Fibroblast of lung (primary cell): ENCODE measurements around the gene ZNF831. TPM values are rescaled to one million over a fixed set of nuclear protein-coding genes. Genes with fewer than 3 reads are reported as not detected.

ENCODE experiments used
- DNase-seq, 2 donors: peaks; one replicate each; pipeline versions ENCODE4 v3.0.0 to v3.0.0-alpha.2; 2010; ENCODE audit warnings: low read depth in 2 of 2
- H2AFZ ChIP-seq: 2 replicates; pipeline ENCODE4 v1.5.1; 2012; ENCODE audit warnings: low read length, control low read depth, inconsistent platforms
- H3K27ac ChIP-seq: 2 replicates; pipeline ENCODE4 v1.5.1; 2011; ENCODE audit warnings: low read length, control low read depth; ENCODE audit not compliant: insufficient read depth
- H3K27me3 ChIP-seq: 2 replicates; pipeline ENCODE4 v1.5.1; 2011; ENCODE audit warnings: mild to moderate bottlenecking, low read length; ENCODE audit not compliant: control insufficient read depth, insufficient read depth
- H3K36me3 ChIP-seq: 2 replicates; pipeline ENCODE4 v1.5.1; 2011; ENCODE audit warnings: low read length; ENCODE audit not compliant: control insufficient read depth, insufficient read depth
- H3K4me1 ChIP-seq: 2 replicates; pipeline ENCODE4 v1.5.1; 2011; ENCODE audit warnings: low read length; ENCODE audit not compliant: control insufficient read depth, insufficient read depth; ENCODE audit errors: extremely low read depth
- H3K4me2 ChIP-seq: 2 replicates; pipeline ENCODE4 v1.5.1; 2011; ENCODE audit warnings: low read length, control low read depth; ENCODE audit not compliant: insufficient read depth; ENCODE audit errors: extremely low read depth
- H3K4me3 ChIP-seq, 4 experiments: fragments of 200-600 bp in 1 of 4; sonication (generic) in 1 of 4; replicated peaks in 1 of 4; 2 replicates each; pipeline ENCODE4 v1.5.1; 2011 to 2016; ENCODE audit warnings: low read length in 4 of 4, low read depth in 3 of 4, mild to moderate bottlenecking in 3 of 4, control low read depth in 2 of 4, inconsistent platforms in 1 of 4, mixed read lengths in 1 of 4; ENCODE audit not compliant: insufficient read depth in 1 of 4; ENCODE audit errors: control extremely low read depth in 1 of 4
- H3K79me2 ChIP-seq: 2 replicates; pipeline ENCODE4 v1.5.1; 2012; ENCODE audit warnings: mild to moderate bottlenecking, low read length, inconsistent platforms; ENCODE audit not compliant: control insufficient read depth, insufficient read depth
- H3K9ac ChIP-seq: 2 replicates; pipeline ENCODE4 v1.5.1; 2011; ENCODE audit warnings: mild to moderate bottlenecking, low read length, control low read depth; ENCODE audit not compliant: insufficient read depth
- H3K9me3 ChIP-seq: 2 replicates; pipeline ENCODE4 v1.5.1; 2012; ENCODE audit warnings: low read depth, low read length; ENCODE audit not compliant: control insufficient read depth, insufficient read depth
- H4K20me1 ChIP-seq: 2 replicates; pipeline ENCODE4 v1.5.1; 2011; ENCODE audit warnings: low read length; ENCODE audit not compliant: control insufficient read depth, insufficient read depth; ENCODE audit errors: extremely low read depth
- EZH2 ChIP-seq: IDR thresholded peaks from 2 replicates; pipeline ENCODE4 v1.5.1; 2012; ENCODE audit warnings: low read length, control low read depth, mild to moderate bottlenecking; ENCODE audit errors: missing control alignments
- polyA plus RNA-seq, 2 donors: library from polyadenylated mRNA; depleted of rRNA in 1 of 2; stranded (reverse) in 1 of 2; unstranded in 1 of 2; fragments of >200 nt; gene quantifications; 2 replicates each; pipeline ENCODE4 v1.2.1, GENCODE V29; 2011 to 2012; ENCODE audit warnings: missing spikeins in 1 of 2
- total RNA-seq: library from RNA; depleted of rRNA; stranded (reverse); fragments of >200 nt; gene quantifications from 2 replicates; pipeline ENCODE4 v1.2.1, GENCODE V29; 2014
- TF ChIP-seq, protein P1 (sequence below), 2 donors: IDR thresholded peaks in 1 of 2; conservative IDR thresholded peaks in 1 of 2; 1 replicate in 1 of 2; 2 replicates in 1 of 2; pipeline ENCODE4 v1.5.1; 2011 to 2012; ENCODE audit warnings: low read length in 2 of 2, control low read depth in 1 of 2, inconsistent platforms in 1 of 2, low read depth in 1 of 2, mild to moderate bottlenecking in 1 of 2

ZNF831 gene
- total and polyA plus RNA-seq, 2 donors (not counting 1 experiment from before 2014, with no cell fraction given) = not detected

DNA sequence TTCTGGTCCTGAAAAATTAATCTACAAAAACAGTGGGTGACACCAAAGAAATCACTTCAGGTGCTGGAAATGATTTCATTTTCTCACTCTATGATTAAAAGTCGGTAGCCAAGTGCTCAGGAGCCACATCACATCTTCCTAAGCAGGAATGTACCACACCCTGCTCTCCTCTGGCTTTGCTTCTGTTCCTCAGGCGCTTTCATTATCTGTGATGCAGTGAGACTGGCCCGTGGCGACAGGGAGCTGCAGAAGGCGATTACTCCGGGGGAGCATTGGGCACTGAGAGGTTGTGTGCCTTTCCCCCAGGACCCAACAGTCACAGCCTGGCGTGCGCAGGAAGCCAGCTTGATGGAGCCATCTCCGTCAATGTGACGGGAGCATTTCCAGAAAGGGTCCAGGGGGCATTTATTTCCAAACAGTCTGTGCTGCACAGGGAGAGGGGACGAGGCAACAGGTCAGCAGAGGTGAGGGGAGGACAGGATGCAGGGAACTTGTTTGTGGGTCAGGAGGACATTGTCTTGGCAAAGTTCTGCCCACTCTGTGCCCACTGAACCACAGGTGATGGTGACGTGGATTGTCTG lies 5.6 kb upstream of the ZNF831 start:
- no peaks in the 10 kb centered on the region for H3K9me3 ChIP-seq
- no peaks in the 10 kb centered on the region for H3K4me1 ChIP-seq
- DNase-seq = no peak
- no peaks in the 10 kb centered on the region for H4K20me1 ChIP-seq
- H3K9ac ChIP-seq = no peak overlapping the region
- H3K79me2 ChIP-seq = no peaks in the 10 kb centered on the region
- no peak overlapping the region for H2AFZ ChIP-seq
- no peak overlapping the region for H3K4me2 ChIP-seq
- H3K36me3 ChIP-seq = no peaks in the 10 kb centered on the region
- TF ChIP-seq EZH2 = no peak
- TF ChIP-seq, protein P1, sequence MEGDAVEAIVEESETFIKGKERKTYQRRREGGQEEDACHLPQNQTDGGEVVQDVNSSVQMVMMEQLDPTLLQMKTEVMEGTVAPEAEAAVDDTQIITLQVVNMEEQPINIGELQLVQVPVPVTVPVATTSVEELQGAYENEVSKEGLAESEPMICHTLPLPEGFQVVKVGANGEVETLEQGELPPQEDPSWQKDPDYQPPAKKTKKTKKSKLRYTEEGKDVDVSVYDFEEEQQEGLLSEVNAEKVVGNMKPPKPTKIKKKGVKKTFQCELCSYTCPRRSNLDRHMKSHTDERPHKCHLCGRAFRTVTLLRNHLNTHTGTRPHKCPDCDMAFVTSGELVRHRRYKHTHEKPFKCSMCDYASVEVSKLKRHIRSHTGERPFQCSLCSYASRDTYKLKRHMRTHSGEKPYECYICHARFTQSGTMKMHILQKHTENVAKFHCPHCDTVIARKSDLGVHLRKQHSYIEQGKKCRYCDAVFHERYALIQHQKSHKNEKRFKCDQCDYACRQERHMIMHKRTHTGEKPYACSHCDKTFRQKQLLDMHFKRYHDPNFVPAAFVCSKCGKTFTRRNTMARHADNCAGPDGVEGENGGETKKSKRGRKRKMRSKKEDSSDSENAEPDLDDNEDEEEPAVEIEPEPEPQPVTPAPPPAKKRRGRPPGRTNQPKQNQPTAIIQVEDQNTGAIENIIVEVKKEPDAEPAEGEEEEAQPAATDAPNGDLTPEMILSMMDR (conservative IDR thresholded peaks at IDR 0.05 in 1 of 2, IDR thresholded peaks at IDR 0.05 in 1 of 2; ENCODE audit: low read depth in 1 of 2, low read length in 2 of 2) = no peak
- no peak overlapping the region for H3K4me3 ChIP-seq
- H3K27ac ChIP-seq = no peak overlapping the region
- H3K27me3 ChIP-seq = no peaks in the 10 kb centered on the region

DNA sequence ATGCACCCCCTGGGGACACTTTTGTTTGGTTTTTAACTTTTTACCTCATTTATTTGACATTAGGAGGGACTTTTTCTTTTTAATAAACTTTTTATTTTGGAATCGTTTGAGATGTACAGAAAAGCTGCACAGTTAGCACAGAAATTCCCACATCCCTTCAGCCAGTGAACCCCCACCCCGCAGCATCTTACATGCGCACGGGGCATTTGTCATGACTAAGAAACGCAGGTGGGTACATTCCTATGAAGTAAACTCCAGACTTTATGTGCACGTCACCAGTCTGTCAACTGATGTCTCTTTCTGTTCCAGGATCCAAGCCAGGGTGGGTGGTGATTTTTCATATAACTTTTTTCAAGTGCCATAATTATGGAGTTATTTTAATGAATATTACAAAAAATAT lies 4.9 kb upstream of the ZNF831 start:
- Histone ChIP-seq H3K9me3 (no peaks in the 10 kb centered on the region), H4K20me1 (no peaks in the 10 kb centered on the region), H3K79me2 (no peaks in the 10 kb centered on the region), H3K4me1 (no peaks in the 10 kb centered on the region), H3K4me3 (no peak overlapping the region), H2AFZ (no peak overlapping the region), H3K36me3 (no peaks in the 10 kb centered on the region), H3K27me3 (no peaks in the 10 kb centered on the region), H3K9ac (no peak overlapping the region), H3K4me2 (no peak overlapping the region), H3K27ac (no peak overlapping the region)
- no peak for DNase-seq
- TF ChIP-seq, protein P1 (conservative IDR thresholded peaks at IDR 0.05 in 1 of 2, IDR thresholded peaks at IDR 0.05 in 1 of 2; ENCODE audit: low read depth in 1 of 2, low read length in 2 of 2) = no peak

DNA sequence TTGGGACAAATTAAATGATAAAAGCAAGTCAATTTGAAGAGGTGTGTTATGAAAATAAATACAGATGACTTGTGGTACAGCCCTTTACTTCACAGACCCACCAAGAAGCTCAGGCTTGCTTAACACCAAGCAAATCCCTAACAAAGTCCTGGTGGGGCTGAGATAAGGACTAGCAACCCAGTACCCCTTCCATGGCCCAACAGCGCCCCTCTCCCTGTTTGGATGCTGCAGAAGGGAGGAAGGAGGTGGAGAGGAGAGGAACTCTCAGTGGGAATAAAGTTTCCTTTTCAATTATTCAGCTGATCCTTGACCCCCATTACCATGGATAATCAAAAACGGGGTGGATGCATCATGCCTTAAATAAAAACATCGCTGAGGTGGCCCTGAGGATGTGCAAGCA lies 4.5 kb upstream of the ZNF831 start:
- Histone ChIP-seq H3K9ac (no peak overlapping the region), H3K27ac (no peak overlapping the region), H3K4me2 (no peak overlapping the region), H4K20me1 (no peaks in the 10 kb centered on the region), H3K4me1 (no peaks in the 10 kb centered on the region), H3K9me3 (no peaks in the 10 kb centered on the region), H3K79me2 (no peaks in the 10 kb centered on the region), H2AFZ (no peak overlapping the region), H3K36me3 (no peaks in the 10 kb centered on the region), H3K4me3 (no peak overlapping the region), H3K27me3 (no peaks in the 10 kb centered on the region)
- no peak for DNase-seq
- TF ChIP-seq EZH2 = no peak
- TF ChIP-seq, protein P1 (conservative IDR thresholded peaks at IDR 0.05 in 1 of 2, IDR thresholded peaks at IDR 0.05 in 1 of 2; ENCODE audit: low read depth in 1 of 2, low read length in 2 of 2) = no peak
